K562 (cell line): ENCODE data around the gene FASN. TPM values are rescaled to one million over a fixed set of nuclear protein-coding genes. Genes with fewer than 3 reads are reported as not detected.

Experiments
- ATF7 ChIP-seq: fragments of 450-650 bp; IDR thresholded peaks from 2 replicates; pipeline ENCODE4 v1.7.1; 2014; ENCODE audit warnings: mild to moderate bottlenecking, moderate library complexity
- COPS2 ChIP-seq: fragments of 450-650 bp; conservative IDR thresholded peaks from 2 replicates; pipeline ENCODE4 v1.6.1; 2016; ENCODE audit warnings: mild to moderate bottlenecking, moderate library complexity
- EGR1 ChIP-seq: fragments of 450-650 bp; conservative IDR thresholded peaks from 2 replicates; pipeline ENCODE4 v1.6.1; 2017; ENCODE audit warnings: mild to moderate bottlenecking
- ELF4 ChIP-seq: fragments of 450-650 bp; formaldehyde crosslinking; IDR thresholded peaks from 2 replicates; pipeline ENCODE4 v1.4.0; 2022; ENCODE audit warnings: missing genetic modification characterization
- GABPA ChIP-seq: fragments of 200-800 bp; sonication (Bioruptor generic); conservative IDR thresholded peaks from 2 replicates; pipeline ENCODE4 v1.6.1; 2016; ENCODE audit warnings: low read depth, missing genetic modification characterization, missing compliant biosample characterization
- GABPB1 ChIP-seq: sonication (generic); formaldehyde crosslinking; IDR thresholded peaks from 2 replicates; pipeline ENCODE4 v1.8.0; 2022; ENCODE audit warnings: mild to moderate bottlenecking, missing genetic modification reagents
- GATAD2B ChIP-seq: fragments of 450-650 bp; IDR thresholded peaks from 2 replicates; pipeline ENCODE4 v1.6.1; 2017; ENCODE audit warnings: mild to moderate bottlenecking, borderline replicate concordance
- HDAC2 ChIP-seq: fragments of 450-650 bp; IDR thresholded peaks from 2 replicates; pipeline ENCODE4 v1.6.1; 2016; ENCODE audit warnings: mild to moderate bottlenecking
- HDAC8 ChIP-seq: fragments of 450-650 bp; IDR thresholded peaks from 2 replicates; pipeline ENCODE4 v1.6.1; 2016; ENCODE audit warnings: mild to moderate bottlenecking, missing genetic modification characterization, moderate library complexity, missing compliant biosample characterization
- IFI16 ChIP-seq: fragments of 250-450 bp; sonication (Bioruptor Pico); IDR thresholded peaks from 2 replicates; pipeline ENCODE4 v2.1.2; 2022; ENCODE audit warnings: mild to moderate bottlenecking, inconsistent platforms
- KAT7 ChIP-seq: sonication (generic); formaldehyde crosslinking; IDR thresholded peaks from 2 replicates; pipeline ENCODE4 v1.8.0; 2022; ENCODE audit warnings: missing genetic modification reagents, mild to moderate bottlenecking, borderline replicate concordance
- KDM4B ChIP-seq, 2 experiments: fragments of 450-650 bp in 1 of 2; sonication (generic) in 1 of 2; IDR thresholded peaks; 2 replicates each; pipeline ENCODE4 v1.6.1; 2016 to 2017; ENCODE audit warnings: borderline replicate concordance in 2 of 2, antibody characterized with exemption in 1 of 2, low read depth in 1 of 2, mild to moderate bottlenecking in 1 of 2
- L3MBTL2 ChIP-seq: fragments of 450-650 bp; IDR thresholded peaks from 2 replicates; pipeline ENCODE4 v1.6.1; 2016; ENCODE audit warnings: mild to moderate bottlenecking, moderate library complexity
- NFIC ChIP-seq: fragments of 450-650 bp; IDR thresholded peaks from 2 replicates; pipeline ENCODE4 v1.6.1; 2017; ENCODE audit warnings: mild to moderate bottlenecking, inconsistent platforms
- NR2C2 ChIP-seq, 2 experiments: fragments of 200-800 bp in 1 of 2; sonication (Bioruptor generic) in 1 of 2; sonication (generic) in 1 of 2; formaldehyde crosslinking in 1 of 2; IDR thresholded peaks; 2 replicates each; pipeline versions ENCODE4 v1.6.1 to v1.8.0; 2016 to 2022; ENCODE audit warnings: mild to moderate bottlenecking in 1 of 2, missing compliant biosample characterization in 1 of 2, missing genetic modification characterization in 1 of 2, missing genetic modification reagents in 1 of 2
- NUFIP1 ChIP-seq: fragments of 450-650 bp; IDR thresholded peaks from 2 replicates; pipeline ENCODE4 v1.6.1; 2018; ENCODE audit not compliant: partially characterized antibody
- POLR2G ChIP-seq: fragments of 200-400 bp; formaldehyde crosslinking; IDR thresholded peaks from 2 replicates; pipeline ENCODE4 v1.6.1; 2017; ENCODE audit warnings: low read depth, mild to moderate bottlenecking, antibody characterized with exemption, low read length, moderate library complexity
- ZNF146 ChIP-seq: IDR thresholded peaks from one replicate; pipeline ENCODE4 v1.6.1; 2018; ENCODE audit warnings: missing compliant biosample characterization; ENCODE audit not compliant: unreplicated experiment
- ZNF197 ChIP-seq: fragments of 200-800 bp; sonication (Bioruptor generic); IDR thresholded peaks from 2 replicates; pipeline ENCODE4 v1.6.1; 2016; ENCODE audit warnings: low read depth, missing genetic modification characterization, missing compliant biosample characterization
- ZNF212 ChIP-seq: fragments of 450-650 bp; formaldehyde crosslinking; IDR thresholded peaks from 2 replicates; pipeline ENCODE4 v1.4.0; 2020; ENCODE audit warnings: mild to moderate bottlenecking
- ZNF282 ChIP-seq: sonication (generic); formaldehyde crosslinking; IDR thresholded peaks from 2 replicates; pipeline ENCODE4 v1.8.1; 2023; ENCODE audit warnings: missing genetic modification reagents
- ZNF324 ChIP-seq: fragments of 250-450 bp; sonication (Bioruptor Pico); IDR thresholded peaks from 2 replicates; pipeline ENCODE4 v1.4.0; 2020; ENCODE audit warnings: mild to moderate bottlenecking
- ZNF830 ChIP-seq: fragments of 250-450 bp; sonication (Bioruptor Pico); IDR thresholded peaks from 2 replicates; pipeline ENCODE4 v1.5.0; 2021; ENCODE audit warnings: mild to moderate bottlenecking
- polyA plus RNA-seq, 8 experiments: library from polyadenylated mRNA; depleted of rRNA in 4 of 8; stranded (reverse) in 5 of 8; unstranded in 3 of 8; fragments of >200 nt; fragmentation: Nextera tagmentation in 2 of 8; fragmentation: Illumina TruSeq in 1 of 8; extraction: Ambion mirVana in 2 of 8; extraction: Trizol in 1 of 8; gene quantifications; 2 replicates each; pipeline versions ENCODE4 v1.2.1 to v1.2.3, GENCODE V29; 2011 to 2014; ENCODE audit warnings: inconsistent platforms in 1 of 8, missing spikeins in 1 of 8
- total RNA-seq, 7 experiments: library from RNA; depleted of rRNA in 6 of 7; stranded (reverse); fragments of >200 nt in 6 of 7; fragmentation: Illumina TruSeq in 2 of 7; extraction: Trizol in 2 of 7; gene quantifications; 2 replicates each; pipeline versions ENCODE4 v1.2.1 to v1.2.3, GENCODE V29; 2011 to 2021; ENCODE audit warnings: low replicate concordance in 1 of 7
- TF ChIP-seq, protein P1 (sequence below), 2 experiments: fragments of 450-650 bp; conservative IDR thresholded peaks; 2 replicates each; pipeline ENCODE4 v1.6.1; 2017; ENCODE audit warnings: mild to moderate bottlenecking in 2 of 2, moderate library complexity in 2 of 2
- TF ChIP-seq, protein P2 (sequence below), 2 experiments: fragments of 450-650 bp; IDR thresholded peaks; 2 replicates each; pipeline ENCODE4 v1.6.1; 2016
- TF ChIP-seq, protein P3 (sequence below), 2 experiments: fragments of 250-450 bp in 1 of 2; fragments of 450-650 bp in 1 of 2; sonication (Bioruptor Pico) in 1 of 2; IDR thresholded peaks; 2 replicates each; pipeline versions ENCODE4 v1.6.1 to v1.8.0; 2016 to 2021; ENCODE audit warnings: mild to moderate bottlenecking in 2 of 2, moderate library complexity in 2 of 2, missing compliant biosample characterization in 1 of 2, missing genetic modification characterization in 1 of 2

The FASN gene
- total and polyA plus RNA-seq, 9 of the 15 experiments (the other 6 are each of a cell fraction or from before 2014, with no cell fraction given), result 0.15 to 663 (median 49.9) TPM

DNA sequence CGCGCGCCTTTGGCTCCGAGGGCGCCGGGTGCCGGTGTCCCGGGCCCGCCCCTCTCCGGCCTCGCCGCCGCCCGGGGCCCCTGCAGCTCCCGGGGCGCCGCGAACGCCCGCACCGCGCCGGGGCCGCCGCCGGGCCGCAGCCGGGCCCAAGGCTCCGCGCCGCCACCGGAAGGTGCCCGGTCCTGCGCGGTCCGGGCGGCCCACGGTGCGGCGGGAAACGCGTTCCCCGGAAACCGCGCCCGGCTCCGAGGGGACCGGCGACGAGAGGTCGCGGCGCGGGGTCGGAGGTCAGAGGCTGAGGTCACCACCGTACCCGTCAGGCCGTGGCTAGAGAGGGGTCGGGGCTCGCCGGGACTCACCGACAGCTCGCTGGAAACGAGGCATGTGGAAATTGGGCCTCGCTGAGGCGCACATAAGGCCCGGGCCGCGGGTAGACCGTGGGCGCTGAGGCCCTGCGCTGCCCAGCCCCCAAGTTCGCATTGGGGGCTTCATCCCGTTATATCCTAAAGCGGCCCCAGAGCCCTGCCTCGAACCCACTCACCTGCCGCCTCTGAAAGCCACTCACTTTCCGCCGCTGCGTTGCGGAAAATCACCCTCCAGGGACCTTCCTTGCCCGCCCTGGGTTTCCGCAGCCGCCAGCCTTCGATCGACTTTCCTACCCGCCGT lies 32.3 kb downstream of the FASN start, which contains the start of gene DUS1L (continued):
- TF ChIP-seq NFIC, result peak; percentile 47; the same call in 1 of the 2 replicates
- TF ChIP-seq GABPB1 (CRISPR knock-in tag), result peak; percentile 98
- TF ChIP-seq ELF4, result 0 out of 2 replicates have a peak, but pooled peaks have one; percentile 56
- TF ChIP-seq ATF7, result peak; percentile 86
- peak; percentile 72 for TF ChIP-seq NUFIP1
- no peak for TF ChIP-seq ZNF324
- TF ChIP-seq, protein P1, sequence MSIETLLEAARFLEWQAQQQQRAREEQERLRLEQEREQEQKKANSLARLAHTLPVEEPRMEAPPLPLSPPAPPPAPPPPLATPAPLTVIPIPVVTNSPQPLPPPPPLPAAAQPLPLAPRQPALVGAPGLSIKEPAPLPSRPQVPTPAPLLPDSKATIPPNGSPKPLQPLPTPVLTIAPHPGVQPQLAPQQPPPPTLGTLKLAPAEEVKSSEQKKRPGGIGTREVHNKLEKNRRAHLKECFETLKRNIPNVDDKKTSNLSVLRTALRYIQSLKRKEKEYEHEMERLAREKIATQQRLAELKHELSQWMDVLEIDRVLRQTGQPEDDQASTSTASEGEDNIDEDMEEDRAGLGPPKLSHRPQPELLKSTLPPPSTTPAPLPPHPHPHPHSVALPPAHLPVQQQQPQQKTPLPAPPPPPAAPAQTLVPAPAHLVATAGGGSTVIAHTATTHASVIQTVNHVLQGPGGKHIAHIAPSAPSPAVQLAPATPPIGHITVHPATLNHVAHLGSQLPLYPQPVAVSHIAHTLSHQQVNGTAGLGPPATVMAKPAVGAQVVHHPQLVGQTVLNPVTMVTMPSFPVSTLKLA (conservative IDR thresholded peaks at IDR 0.05), result peak in 1 of 2 experiments; percentile 54; a peak in 2 of 4 replicates
- peak; percentile 90; the same call in 1 of the 2 replicates for TF ChIP-seq GATAD2B
- TF ChIP-seq L3MBTL2, result peak; percentile 66; the same call in 1 of the 2 replicates
- peak; percentile 90 for TF ChIP-seq HDAC8 (tag)
- no peak for TF ChIP-seq IFI16
- TF ChIP-seq EGR1, result 0 out of 2 replicates have a peak, but pooled peaks have one; percentile 4
- 0 out of 2 replicates have a peak, but pooled peaks have one; percentile 57 for TF ChIP-seq ZNF212 (CRISPR knock-in tag)
- TF ChIP-seq KDM4B (IDR thresholded peaks at IDR 0.05; ENCODE audit: borderline replicate concordance in 2 of 2, low read depth in 1 of 2), result peak in 1 of 2 experiments; percentile 90; a peak in 1 of 4 replicates
- TF ChIP-seq GABPA (tag), result peak; percentile 100
- TF ChIP-seq ZNF146 (CRISPR knock-in tag), result no peak
- TF ChIP-seq KAT7 (CRISPR knock-in tag), result peak; percentile 91; the same call in 1 of the 2 replicates
- TF ChIP-seq NR2C2 (CRISPR knock-in tag; IDR thresholded peaks at IDR 0.05), result peak; percentile 99
- TF ChIP-seq NR2C2 (tag; IDR thresholded peaks at IDR 0.05), result peak; percentile 100
- TF ChIP-seq, protein P2, sequence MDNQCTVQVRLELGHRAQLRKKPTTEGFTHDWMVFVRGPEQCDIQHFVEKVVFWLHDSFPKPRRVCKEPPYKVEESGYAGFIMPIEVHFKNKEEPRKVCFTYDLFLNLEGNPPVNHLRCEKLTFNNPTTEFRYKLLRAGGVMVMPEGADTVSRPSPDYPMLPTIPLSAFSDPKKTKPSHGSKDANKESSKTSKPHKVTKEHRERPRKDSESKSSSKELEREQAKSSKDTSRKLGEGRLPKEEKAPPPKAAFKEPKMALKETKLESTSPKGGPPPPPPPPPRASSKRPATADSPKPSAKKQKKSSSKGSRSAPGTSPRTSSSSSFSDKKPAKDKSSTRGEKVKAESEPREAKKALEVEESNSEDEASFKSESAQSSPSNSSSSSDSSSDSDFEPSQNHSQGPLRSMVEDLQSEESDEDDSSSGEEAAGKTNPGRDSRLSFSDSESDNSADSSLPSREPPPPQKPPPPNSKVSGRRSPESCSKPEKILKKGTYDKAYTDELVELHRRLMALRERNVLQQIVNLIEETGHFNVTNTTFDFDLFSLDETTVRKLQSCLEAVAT (IDR thresholded peaks at IDR 0.05), result peak in 1 of 2 experiments; percentile 91; a peak in 2 of 4 replicates
- TF ChIP-seq, protein P3, sequence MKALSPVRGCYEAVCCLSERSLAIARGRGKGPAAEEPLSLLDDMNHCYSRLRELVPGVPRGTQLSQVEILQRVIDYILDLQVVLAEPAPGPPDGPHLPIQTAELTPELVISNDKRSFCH (CRISPR knock-in tag; IDR thresholded peaks at IDR 0.05), result no peak
- TF ChIP-seq, protein P3 (tag; IDR thresholded peaks at IDR 0.05), result peak; percentile 92
- TF ChIP-seq ZNF197 (CRISPR knock-in tag), result no peak
- no peak for TF ChIP-seq HDAC2
- TF ChIP-seq ZNF830, result 0 out of 2 replicates have a peak, but pooled peaks have one; percentile 37
- peak; percentile 62 for TF ChIP-seq POLR2G
- TF ChIP-seq ZNF282 (CRISPR knock-in tag), result no peak
- TF ChIP-seq COPS2, result no peak
